Stomach (tissue), 9 donors: Measurements from ENCODE around the gene NPAS3. TPM values are rescaled to one million over a fixed set of nuclear protein-coding genes. Genes with fewer than 3 reads are reported as not detected.

Experiments
- DNase-seq, 2 donors: peaks; one replicate each; pipeline versions ENCODE4 v3.0.0 to v3.0.0-alpha.2; 2013 to 2019
- H3K27ac ChIP-seq, 5 donors: fragments of 200-600 bp in 4 of 5; sonication (generic) in 4 of 5; one replicate each; pipeline ENCODE4 v1.5.1; 2013 to 2019; ENCODE audit warnings: mild to moderate bottlenecking in 1 of 5, moderate library complexity in 1 of 5
- H3K27me3 ChIP-seq, 3 donors: fragments of 200-600 bp; sonication (generic); one replicate each; pipeline ENCODE4 v1.5.1; 2017 to 2019; ENCODE audit warnings: mixed run types in 1 of 3
- H3K36me3 ChIP-seq, 4 donors: fragments of 200-600 bp; sonication (generic); 1 replicate in 3 of 4; 2 replicates in 1 of 4; pipeline ENCODE4 v1.5.1; 2016 to 2019
- H3K4me1 ChIP-seq, 4 donors: fragments of 200-600 bp; sonication (generic); one replicate each; pipeline ENCODE4 v1.5.1; 2016 to 2019
- H3K4me3 ChIP-seq, 4 donors: fragments of 200-600 bp; sonication (generic) in 3 of 4; one replicate each; pipeline ENCODE4 v1.5.1; 2016 to 2019; ENCODE audit warnings: mild to moderate bottlenecking in 1 of 4
- H3K9me3 ChIP-seq, 4 donors: fragments of 200-600 bp; sonication (generic); one replicate each; pipeline ENCODE4 v1.5.1; 2016 to 2019
- EP300 ChIP-seq: sonication (generic); formaldehyde crosslinking; IDR thresholded peaks from one replicate; pipeline ENCODE4 v1.6.1; 2017; ENCODE audit warnings: antibody characterized with exemption
- POLR2A ChIP-seq, 4 donors: fragments of 450-650 bp; IDR thresholded peaks; one replicate each; pipeline ENCODE4 v1.6.1; 2016; ENCODE audit warnings: antibody characterized with exemption in 4 of 4, control low read depth in 2 of 4, mild to moderate bottlenecking in 1 of 4, moderate library complexity in 1 of 4
- POLR2AphosphoS5 ChIP-seq, 3 donors: sonication (generic); formaldehyde crosslinking; IDR thresholded peaks; one replicate each; pipeline ENCODE4 v1.6.1; 2016; ENCODE audit warnings: antibody characterized with exemption in 3 of 3
- WGBS, 5 donors: extraction: QIAGEN DNeasy Blood & Tissue Kit in 3 of 5; methylation state at CpG; one replicate each; pipeline versions ENCODE4 v1.1.5 to v1.1.7; 2013 to 2018; 5-methylcytosine and 5-hydroxymethylcytosine counted together
- intact Hi-C: fragments of 100-400 bp; cut with DNase I; formaldehyde crosslinking; loops from one replicate; pipeline ENCODE4 v1.15.1; 2023; ENCODE audit warnings: low total_unique reads
- polyA plus RNA-seq, 3 donors: library from polyadenylated mRNA; stranded (reverse); fragments of 200-250 nt; gene quantifications; one replicate each; pipeline ENCODE4 v1.2.3, GENCODE V29; 2013
- total RNA-seq, 5 donors: library from RNA; depleted of rRNA; stranded (reverse); fragments of >200 nt; gene quantifications; one replicate each; pipeline versions ENCODE4 v1.1.0 to v1.2.3, GENCODE V29; 2014 to 2016
- TF ChIP-seq, protein P1 (sequence below), 7 experiments: fragments of 450-650 bp in 4 of 7; fragments of 200-600 bp in 3 of 7; sonication (generic) in 3 of 7; IDR thresholded peaks; one replicate each; pipeline ENCODE4 v1.5.1; 2016 to 2019; ENCODE audit warnings: antibody characterized with exemption in 7 of 7, control low read depth in 2 of 7, mild to moderate bottlenecking in 1 of 7
- donor health status: healthy with polysubstance abuse.
- donor health status: Bipolar disorder and iron deficiency.
- donor health status: healthy.

Gene NPAS3
- total and polyA plus RNA-seq, 8 donors: under 0.01 to 7.9 (median 0.76) TPM; not detected in 1

DNA sequence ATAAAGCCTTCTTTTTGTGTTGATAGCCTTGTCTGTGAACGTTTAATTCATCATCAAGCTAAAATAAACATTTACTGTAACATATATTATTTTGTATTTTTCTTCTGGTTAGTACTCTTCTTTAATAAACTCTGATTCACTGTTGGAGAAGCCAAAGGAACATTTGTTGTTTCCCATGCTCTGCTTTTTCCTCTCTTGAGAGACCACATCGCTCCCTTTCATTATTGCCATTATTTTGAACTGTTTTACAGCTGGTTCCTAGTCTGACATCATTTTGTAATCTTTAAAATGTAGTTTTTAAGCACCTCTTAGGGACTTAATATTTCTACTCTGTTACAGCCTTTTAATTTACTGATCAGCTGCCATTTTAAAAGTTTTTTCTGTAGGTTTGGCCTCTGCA is 301.8 kb downstream of the NPAS3 start:
- WGBS, 5 donors: 47 to 60% (median 55%) methylated on average over 2 of the region's 2 CpGs
- peak in 1 of 2 donors; percentile 23 for DNase-seq

DNA sequence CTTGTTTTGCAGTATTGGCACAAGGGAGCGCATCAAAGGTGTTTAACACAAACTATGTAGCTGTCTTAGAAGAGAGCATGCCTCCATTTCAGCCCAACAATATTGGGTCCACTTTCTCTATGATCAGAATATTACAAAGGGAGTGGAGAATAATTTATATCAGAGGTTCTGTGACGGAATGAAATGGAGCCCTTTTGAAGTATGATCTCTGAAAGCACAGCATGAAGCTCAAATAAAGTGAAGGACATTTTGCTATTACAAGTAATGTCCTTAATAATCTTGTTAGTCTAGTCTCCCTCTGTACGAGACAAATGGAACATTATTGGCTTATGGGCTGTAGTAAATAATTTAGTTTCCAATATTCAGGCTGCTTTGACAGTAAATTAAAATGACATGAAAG is 302.7 kb downstream of the NPAS3 start:
- H3K4me1 ChIP-seq: no peaks in the 10 kb centered on the region
- H3K36me3 ChIP-seq: no peaks in the 10 kb centered on the region
- no peak overlapping the region for H3K27ac ChIP-seq
- no peak overlapping the region for H3K4me3 ChIP-seq
- intact Hi-C loops: no loop called here
- no peaks in the 10 kb centered on the region for H3K9me3 ChIP-seq
- 86 to 93% (median 90%) methylated on average over 3 of the region's 3 CpGs for WGBS, 5 donors
- no peak for DNase-seq
- H3K27me3 ChIP-seq: no peaks in the 10 kb centered on the region
- no peak for TF ChIP-seq POLR2AphosphoS5 (IDR thresholded peaks at IDR 0.05)
- TF ChIP-seq POLR2A (IDR thresholded peaks at IDR 0.05): no peak
- no peak for TF ChIP-seq EP300
- TF ChIP-seq, protein P1, sequence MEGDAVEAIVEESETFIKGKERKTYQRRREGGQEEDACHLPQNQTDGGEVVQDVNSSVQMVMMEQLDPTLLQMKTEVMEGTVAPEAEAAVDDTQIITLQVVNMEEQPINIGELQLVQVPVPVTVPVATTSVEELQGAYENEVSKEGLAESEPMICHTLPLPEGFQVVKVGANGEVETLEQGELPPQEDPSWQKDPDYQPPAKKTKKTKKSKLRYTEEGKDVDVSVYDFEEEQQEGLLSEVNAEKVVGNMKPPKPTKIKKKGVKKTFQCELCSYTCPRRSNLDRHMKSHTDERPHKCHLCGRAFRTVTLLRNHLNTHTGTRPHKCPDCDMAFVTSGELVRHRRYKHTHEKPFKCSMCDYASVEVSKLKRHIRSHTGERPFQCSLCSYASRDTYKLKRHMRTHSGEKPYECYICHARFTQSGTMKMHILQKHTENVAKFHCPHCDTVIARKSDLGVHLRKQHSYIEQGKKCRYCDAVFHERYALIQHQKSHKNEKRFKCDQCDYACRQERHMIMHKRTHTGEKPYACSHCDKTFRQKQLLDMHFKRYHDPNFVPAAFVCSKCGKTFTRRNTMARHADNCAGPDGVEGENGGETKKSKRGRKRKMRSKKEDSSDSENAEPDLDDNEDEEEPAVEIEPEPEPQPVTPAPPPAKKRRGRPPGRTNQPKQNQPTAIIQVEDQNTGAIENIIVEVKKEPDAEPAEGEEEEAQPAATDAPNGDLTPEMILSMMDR (IDR thresholded peaks at IDR 0.05): no peak

More for the DNA sequence above, 301.8 kb downstream of the NPAS3 start:
- H3K4me3 ChIP-seq: no peak overlapping the region
- H3K27me3 ChIP-seq: no peaks in the 10 kb centered on the region
- no peak for TF ChIP-seq POLR2A (IDR thresholded peaks at IDR 0.05)
- TF ChIP-seq EP300: no peak
- TF ChIP-seq POLR2AphosphoS5 (IDR thresholded peaks at IDR 0.05): no peak
- TF ChIP-seq, protein P1 (IDR thresholded peaks at IDR 0.05): no peak
- H3K9me3 ChIP-seq: no peaks in the 10 kb centered on the region
- H3K4me1 ChIP-seq: no peaks in the 10 kb centered on the region
- H3K27ac ChIP-seq: no peak overlapping the region
- no peaks in the 10 kb centered on the region for H3K36me3 ChIP-seq
- intact Hi-C loops: no loop called here

DNA sequence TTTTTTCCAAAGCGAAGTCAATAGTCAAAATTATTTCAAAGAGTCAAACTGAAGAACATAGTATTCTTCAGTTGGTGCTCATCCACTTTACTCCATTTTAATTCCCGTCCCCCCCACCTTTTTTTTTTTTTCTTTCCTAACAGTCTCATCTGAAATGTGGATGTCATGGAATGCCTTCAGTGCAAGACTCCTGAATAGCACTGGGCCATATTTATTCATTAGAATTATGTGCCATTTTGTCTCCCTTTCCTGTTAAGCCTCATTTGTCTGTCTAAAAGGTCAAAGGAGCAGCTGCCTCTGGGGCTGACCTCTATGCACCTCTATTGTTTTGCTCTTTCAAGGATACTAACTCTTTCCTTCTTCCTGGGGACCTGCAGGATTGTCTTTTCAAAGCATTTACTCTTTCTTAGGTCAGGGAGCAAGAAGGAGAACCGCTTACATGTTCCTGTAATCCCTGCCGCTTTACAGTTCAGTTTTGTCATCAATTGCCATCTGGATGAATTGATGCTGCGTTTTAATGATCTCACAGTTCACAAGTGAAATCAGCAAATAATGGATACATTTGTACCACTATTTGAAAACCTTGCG is 310.6 kb downstream of the NPAS3 start:
- H3K27me3 ChIP-seq: no peaks in the 10 kb centered on the region
- no peak overlapping the region for H3K4me3 ChIP-seq
- intact Hi-C loops: no loop called here
- 86 to 93% (median 91%) methylated on average over 6 of the region's 6 CpGs for WGBS, 5 donors
- H3K27ac ChIP-seq: no peak overlapping the region
- no peaks in the 10 kb centered on the region for H3K36me3 ChIP-seq
- H3K9me3 ChIP-seq: no peaks in the 10 kb centered on the region
- no peak for TF ChIP-seq POLR2A (IDR thresholded peaks at IDR 0.05)
- H3K4me1 ChIP-seq: peaks cover 0 to 10% (median 4%) of the 10 kb centered on the region in 4 donors
- no peak for DNase-seq

DNA sequence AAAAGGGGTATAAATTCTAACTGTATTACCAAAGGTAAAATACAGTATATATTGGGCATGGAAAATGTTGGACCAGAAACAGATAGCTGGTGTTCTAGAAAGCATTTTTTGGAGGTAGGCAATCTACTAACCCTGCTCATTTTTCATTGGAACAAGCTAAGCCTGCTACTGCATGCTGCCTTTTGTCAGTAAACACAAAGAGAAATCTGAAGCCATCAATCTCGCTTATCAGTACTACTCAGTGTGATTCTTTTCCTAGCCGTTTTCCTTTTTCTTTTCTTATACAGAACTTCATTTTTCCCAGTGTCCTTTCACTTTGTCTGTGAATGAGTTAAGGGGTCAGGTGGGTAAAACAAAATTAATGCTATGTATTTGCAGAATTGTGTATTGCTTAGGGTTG is 312.3 kb downstream of the NPAS3 start:
- Histone ChIP-seq H3K27ac (no peak overlapping the region), H3K36me3 (no peaks in the 10 kb centered on the region), H3K27me3 (no peaks in the 10 kb centered on the region), H3K4me3 (no peak overlapping the region), H3K9me3 (no peaks in the 10 kb centered on the region), H3K4me1 (peaks cover 0 to 14% (median 4%) of the 10 kb centered on the region in 4 donors)
- no peak for DNase-seq
- intact Hi-C loops: no loop called here
- WGBS, 5 donors: 10 to 46% (median 28%) methylated on average over 2 of the region's 2 CpGs
- no peak for TF ChIP-seq POLR2AphosphoS5 (IDR thresholded peaks at IDR 0.05)
- no peak for TF ChIP-seq POLR2A (IDR thresholded peaks at IDR 0.05)
- no peak for TF ChIP-seq EP300
- TF ChIP-seq, protein P1 (IDR thresholded peaks at IDR 0.05): no peak

DNA sequence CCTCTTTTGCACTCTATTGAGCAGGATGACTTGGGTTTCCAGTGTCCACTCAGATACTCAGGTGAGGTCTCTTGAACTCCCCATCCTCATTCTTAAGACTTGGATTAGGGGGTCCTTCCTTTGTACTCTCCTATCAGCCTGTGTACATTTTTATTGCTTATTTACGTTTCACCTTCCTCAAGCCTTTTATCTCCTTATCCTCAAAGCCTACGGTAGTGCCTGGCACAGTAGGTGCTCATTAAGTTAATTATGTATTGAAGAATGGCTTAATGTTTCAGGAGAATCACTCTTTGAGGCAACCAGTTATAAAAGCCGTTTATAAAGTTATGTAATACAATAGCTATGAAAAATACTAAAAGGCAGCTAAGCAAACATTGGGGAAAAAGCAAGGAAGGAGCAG is 315.7 kb downstream of the NPAS3 start:
- Histone ChIP-seq H3K27me3 (no peaks in the 10 kb centered on the region), H3K4me3 (no peak overlapping the region), H3K36me3 (no peaks in the 10 kb centered on the region), H3K4me1 (peaks cover 0 to 14% (median 4%) of the 10 kb centered on the region in 4 donors), H3K27ac (no peak overlapping the region), H3K9me3 (no peaks in the 10 kb centered on the region)
- DNase-seq: no peak
- 31 to 57% (median 44%) methylated on average over 3 of the region's 3 CpGs for WGBS, 5 donors
- TF ChIP-seq, protein P1 (IDR thresholded peaks at IDR 0.05): no peak
- no peak for TF ChIP-seq POLR2A (IDR thresholded peaks at IDR 0.05)
- no peak for TF ChIP-seq EP300
- no peak for TF ChIP-seq POLR2AphosphoS5 (IDR thresholded peaks at IDR 0.05)
- intact Hi-C loops: no loop called here
